Astrocyte (in vitro differentiated cells and primary cell): ENCODE results near the gene RADX. TPM values are rescaled to one million over a fixed set of nuclear protein-coding genes. Genes with fewer than 3 reads are reported as not detected.
"Not testable (repeated sequence)": the region's sequence is repeated elsewhere in the genome, so short reads cannot be mapped to it uniquely, and the experiment has no call there.

Experiments used
- DNase-seq: peaks from one replicate; pipeline ENCODE4 v3.0.0-alpha.2; 2010; ENCODE audit warnings: low read depth
- FAIRE-seq: peaks from 2 replicates; lab custom pipeline; 2011; peaks lifted over from hg19 to GRCh38; lab: Jason Lieb, UNC
- H2AFZ ChIP-seq: 2 replicates; pipeline ENCODE4 v1.6.0; 2012; ENCODE audit warnings: low read depth, low read length, inconsistent platforms
- H3K27ac ChIP-seq: 2 replicates; pipeline ENCODE4 v1.5.1; 2011; ENCODE audit warnings: low read depth, low read length, inconsistent platforms
- H3K27me3 ChIP-seq: 2 replicates; pipeline ENCODE4 v1.6.0; 2011; ENCODE audit warnings: low read length, inconsistent platforms; ENCODE audit not compliant: insufficient read depth
- H3K36me3 ChIP-seq: 2 replicates; pipeline ENCODE4 v1.5.1; 2011; ENCODE audit warnings: low read length, inconsistent platforms; ENCODE audit not compliant: insufficient read depth
- H3K4me1 ChIP-seq: 2 replicates; pipeline ENCODE4 v1.5.1; 2011; ENCODE audit warnings: low read length, inconsistent platforms; ENCODE audit not compliant: insufficient read depth
- H3K4me2 ChIP-seq: 2 replicates; pipeline ENCODE4 v1.6.0; 2012; ENCODE audit warnings: low read length, inconsistent platforms
- H3K4me3 ChIP-seq: 2 replicates; pipeline ENCODE4 v1.5.1; 2011; ENCODE audit warnings: low read depth, mild to moderate bottlenecking, low read length, inconsistent platforms; ENCODE audit not compliant: insufficient read depth
- H3K79me2 ChIP-seq: 2 replicates; pipeline ENCODE4 v1.6.0; 2012; ENCODE audit warnings: mild to moderate bottlenecking, low read length, inconsistent platforms; ENCODE audit not compliant: insufficient read depth
- H3K9ac ChIP-seq: 2 replicates; pipeline ENCODE4 v1.6.0; 2012; ENCODE audit warnings: mild to moderate bottlenecking, low read length, inconsistent platforms
- H3K9me3 ChIP-seq: 2 replicates; pipeline ENCODE4 v1.5.1; 2012; ENCODE audit warnings: low read depth, mild to moderate bottlenecking, low read length, inconsistent platforms; ENCODE audit not compliant: insufficient read depth
- H4K20me1 ChIP-seq: 2 replicates; pipeline ENCODE4 v1.6.0; 2012; ENCODE audit warnings: low read length, inconsistent platforms; ENCODE audit not compliant: insufficient read depth
- H3K27ac Mint-ChIP-seq: one replicate; pipeline ENCODE4 v1.8.0; 2021; ENCODE audit warnings: mild to moderate bottlenecking, mixed read lengths; ENCODE audit not compliant: unreplicated experiment
- H3K27me3 Mint-ChIP-seq: one replicate; pipeline ENCODE4 v1.8.0; 2021; ENCODE audit warnings: low read depth, mixed read lengths; ENCODE audit not compliant: unreplicated experiment
- H3K36me3 Mint-ChIP-seq: one replicate; pipeline ENCODE4 v1.8.0; 2021; ENCODE audit warnings: low read depth, mixed read lengths; ENCODE audit not compliant: unreplicated experiment
- H3K4me1 Mint-ChIP-seq: one replicate; pipeline ENCODE4 v1.8.0; 2021; ENCODE audit warnings: low read depth, mixed read lengths; ENCODE audit not compliant: unreplicated experiment
- H3K4me3 Mint-ChIP-seq: one replicate; pipeline ENCODE4 v1.8.0; 2021; ENCODE audit warnings: mild to moderate bottlenecking, moderate library complexity, mixed read lengths; ENCODE audit not compliant: unreplicated experiment
- H3K9me3 Mint-ChIP-seq: one replicate; pipeline ENCODE4 v1.8.0; 2021; ENCODE audit warnings: mild to moderate bottlenecking, mixed read lengths; ENCODE audit not compliant: unreplicated experiment
- EZH2 ChIP-seq: IDR thresholded peaks from 2 replicates; pipeline ENCODE4 v1.6.1; 2012; ENCODE audit warnings: mild to moderate bottlenecking, low read length, inconsistent platforms; ENCODE audit not compliant: insufficient read depth
- total RNA-seq: library from RNA; stranded (reverse); gene quantifications from 2 replicates; pipeline ENCODE4 v1.2.1, GENCODE V29; 2021
- TF ChIP-seq, protein P1 (sequence below): IDR thresholded peaks from 2 replicates; pipeline ENCODE4 v1.5.1; 2011; ENCODE audit warnings: low read depth, mild to moderate bottlenecking, inconsistent platforms, low read length, moderate library complexity; ENCODE audit not compliant: insufficient read depth

The RADX gene
- total RNA-seq, 1 donor from 2014 or later = 3.0 TPM

DNA sequence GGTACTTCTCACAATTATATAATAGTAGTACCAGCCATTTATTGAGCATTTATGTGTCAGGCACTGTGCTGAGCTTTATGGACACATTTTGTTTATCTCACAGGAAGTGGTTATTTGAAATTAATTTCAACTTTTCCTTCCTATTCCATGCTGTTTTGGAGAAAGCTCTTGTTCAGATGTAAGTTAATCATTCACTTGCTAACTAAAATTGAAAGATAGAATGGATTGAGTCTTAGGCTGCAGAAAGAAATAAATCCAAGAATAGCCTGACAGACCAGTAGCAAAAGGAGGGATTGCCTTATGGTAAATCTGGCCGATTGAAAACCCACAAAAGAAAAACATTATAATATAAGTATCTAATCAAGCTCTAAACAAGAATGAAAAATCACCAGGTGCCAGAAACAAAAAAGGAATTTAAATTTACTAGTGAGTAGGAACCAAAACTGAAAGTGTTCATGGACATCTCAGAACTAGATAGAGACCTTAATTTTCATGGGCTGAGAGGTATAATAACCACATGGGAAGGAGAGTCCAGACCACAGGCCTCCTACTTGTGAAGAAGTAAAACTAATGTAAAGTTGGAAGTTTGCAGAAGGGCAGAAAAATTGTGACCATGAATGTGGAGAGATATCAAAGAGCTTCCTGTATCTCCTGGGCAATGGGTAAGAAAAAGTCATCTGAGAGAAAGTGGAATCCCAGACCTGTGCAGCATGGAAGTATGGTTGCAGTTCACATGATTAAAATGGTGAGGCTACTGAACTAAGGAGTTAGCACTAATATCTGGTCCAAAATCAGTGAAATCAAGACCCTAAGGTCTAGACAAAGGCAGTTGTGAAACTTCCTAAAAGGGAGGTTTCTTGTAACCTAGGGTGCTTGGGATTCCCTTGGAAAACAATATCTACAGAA, 38.0 kb downstream of the RADX start:
- Histone ChIP-seq H3K36me3 (no peaks in the 10 kb centered on the region), H3K4me1 (no peaks in the 10 kb centered on the region), H3K9me3 (no peaks in the 10 kb centered on the region), H3K27ac (no peak overlapping the region), H3K4me3 (no peak overlapping the region), H4K20me1 (no peaks in the 10 kb centered on the region), H3K9ac (no peak overlapping the region), H3K27me3 (no peaks in the 10 kb centered on the region), H3K4me2 (no peak overlapping the region), H2AFZ (no peak overlapping the region), H3K79me2 (no peaks in the 10 kb centered on the region)
- H3K36me3 Mint-ChIP-seq = no peaks in the 10 kb centered on the region
- FAIRE-seq (peak; percentile 89), DNase-seq (no peak)
- no peaks in the 10 kb centered on the region for H3K9me3 Mint-ChIP-seq
- peaks cover 4% of the 10 kb centered on the region for H3K4me1 Mint-ChIP-seq
- H3K27me3 Mint-ChIP-seq = no peaks in the 10 kb centered on the region
- H3K27ac Mint-ChIP-seq = no peak overlapping the region
- TF ChIP-seq, protein P1, sequence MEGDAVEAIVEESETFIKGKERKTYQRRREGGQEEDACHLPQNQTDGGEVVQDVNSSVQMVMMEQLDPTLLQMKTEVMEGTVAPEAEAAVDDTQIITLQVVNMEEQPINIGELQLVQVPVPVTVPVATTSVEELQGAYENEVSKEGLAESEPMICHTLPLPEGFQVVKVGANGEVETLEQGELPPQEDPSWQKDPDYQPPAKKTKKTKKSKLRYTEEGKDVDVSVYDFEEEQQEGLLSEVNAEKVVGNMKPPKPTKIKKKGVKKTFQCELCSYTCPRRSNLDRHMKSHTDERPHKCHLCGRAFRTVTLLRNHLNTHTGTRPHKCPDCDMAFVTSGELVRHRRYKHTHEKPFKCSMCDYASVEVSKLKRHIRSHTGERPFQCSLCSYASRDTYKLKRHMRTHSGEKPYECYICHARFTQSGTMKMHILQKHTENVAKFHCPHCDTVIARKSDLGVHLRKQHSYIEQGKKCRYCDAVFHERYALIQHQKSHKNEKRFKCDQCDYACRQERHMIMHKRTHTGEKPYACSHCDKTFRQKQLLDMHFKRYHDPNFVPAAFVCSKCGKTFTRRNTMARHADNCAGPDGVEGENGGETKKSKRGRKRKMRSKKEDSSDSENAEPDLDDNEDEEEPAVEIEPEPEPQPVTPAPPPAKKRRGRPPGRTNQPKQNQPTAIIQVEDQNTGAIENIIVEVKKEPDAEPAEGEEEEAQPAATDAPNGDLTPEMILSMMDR = no peak
- TF ChIP-seq EZH2 = no peak
- no peak overlapping the region for H3K4me3 Mint-ChIP-seq

DNA sequence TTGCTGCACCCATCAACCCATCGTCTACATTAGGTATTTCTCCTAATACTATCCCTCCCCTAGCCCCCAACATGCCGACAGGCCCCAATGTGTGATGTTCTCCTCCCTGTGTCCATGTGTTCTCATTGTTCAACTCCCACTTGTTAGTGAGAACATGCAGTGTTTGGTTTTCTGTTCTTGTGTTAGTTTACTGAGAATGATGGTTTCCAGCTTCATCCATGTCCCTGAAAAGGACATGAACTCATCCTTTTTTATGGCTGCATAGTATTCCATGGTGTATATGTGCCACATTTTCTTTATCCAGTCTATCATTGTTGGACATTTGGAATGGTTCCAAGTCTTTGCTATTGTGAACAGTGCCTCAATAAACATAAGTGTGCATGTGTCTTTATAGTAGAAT, 41.8 kb downstream of the RADX start:
- not testable (repeated sequence) for DNase-seq, H3K9me3 Mint-ChIP-seq, FAIRE-seq, H4K20me1 ChIP-seq, H3K36me3 ChIP-seq, H3K27me3 Mint-ChIP-seq, H3K9me3 ChIP-seq, H3K9ac ChIP-seq, H3K4me1 ChIP-seq, H3K27ac Mint-ChIP-seq, H3K79me2 ChIP-seq, H3K4me3 Mint-ChIP-seq, H3K27me3 ChIP-seq, H3K4me2 ChIP-seq, H3K4me3 ChIP-seq, H3K27ac ChIP-seq, H2AFZ ChIP-seq, H3K36me3 Mint-ChIP-seq, H3K4me1 Mint-ChIP-seq

- Histone ChIP-seq H3K4me2 (no peak overlapping the region), H4K20me1 (no peaks in the 10 kb centered on the region), H2AFZ (no peak overlapping the region), H3K4me1 (no peaks in the 10 kb centered on the region), H3K36me3 (no peaks in the 10 kb centered on the region), H3K4me3 (no peak overlapping the region), H3K27me3 (no peaks in the 10 kb centered on the region), H3K9me3 (no peaks in the 10 kb centered on the region), H3K27ac (no peak overlapping the region), H3K79me2 (no peaks in the 10 kb centered on the region), H3K9ac (no peak overlapping the region)
- peak; percentile 8 for DNase-seq
- Mint-ChIP-seq H3K4me3 (no peak overlapping the region), H3K27ac (no peak overlapping the region), H3K36me3 (no peaks in the 10 kb centered on the region), H3K27me3 (no peaks in the 10 kb centered on the region), H3K4me1 (peaks cover 5% of the 10 kb centered on the region), H3K9me3 (no peaks in the 10 kb centered on the region)
- peak; percentile 73 for FAIRE-seq
- no peak for TF ChIP-seq EZH2
- TF ChIP-seq, protein P1 = no peak
Measured at GRCh38 chrX:106670631-106671030, 58.9 kb downstream of the RADX start.
